OCI-LY7 (cell line): ENCODE data around the gene ADAMTSL4.

ENCODE experiments used
- EZH2phosphoT487 ChIP-seq: fragments of 200-600 bp; sonication (generic); IDR thresholded peaks from 2 replicates; pipeline ENCODE4 v1.6.1; 2018; ENCODE audit warnings: low read depth, borderline replicate concordance, mild to moderate bottlenecking, mixed run types, antibody characterized with exemption, low read length, moderate library complexity, mixed read lengths
- TF ChIP-seq, protein P1 (sequence below): fragments of 200-600 bp; sonication (generic); conservative IDR thresholded peaks from 2 replicates; pipeline ENCODE4 v1.5.1; 2014; ENCODE audit warnings: mild to moderate bottlenecking, antibody characterized with exemption, low read length, moderate library complexity, mixed read lengths

DNA sequence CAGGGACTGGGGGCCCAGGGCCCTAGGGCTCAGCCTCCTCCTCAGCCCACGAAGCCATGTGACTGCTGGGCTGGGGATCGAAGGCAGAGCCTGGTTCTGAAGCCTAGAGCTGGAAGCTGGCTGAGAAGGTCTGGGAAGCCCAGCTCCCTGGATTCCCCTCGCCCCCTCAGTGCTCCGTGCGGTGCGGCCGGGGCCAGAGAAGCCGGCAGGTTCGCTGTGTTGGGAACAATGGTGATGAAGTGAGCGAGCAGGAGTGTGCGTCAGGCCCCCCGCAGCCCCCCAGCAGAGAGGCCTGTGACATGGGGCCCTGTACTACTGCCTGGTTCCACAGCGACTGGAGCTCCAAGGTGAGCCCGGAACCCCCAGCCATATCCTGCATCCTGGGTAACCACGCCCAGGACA, 9.1 kb downstream of the ADAMTSL4 start:
- TF ChIP-seq, protein P1, sequence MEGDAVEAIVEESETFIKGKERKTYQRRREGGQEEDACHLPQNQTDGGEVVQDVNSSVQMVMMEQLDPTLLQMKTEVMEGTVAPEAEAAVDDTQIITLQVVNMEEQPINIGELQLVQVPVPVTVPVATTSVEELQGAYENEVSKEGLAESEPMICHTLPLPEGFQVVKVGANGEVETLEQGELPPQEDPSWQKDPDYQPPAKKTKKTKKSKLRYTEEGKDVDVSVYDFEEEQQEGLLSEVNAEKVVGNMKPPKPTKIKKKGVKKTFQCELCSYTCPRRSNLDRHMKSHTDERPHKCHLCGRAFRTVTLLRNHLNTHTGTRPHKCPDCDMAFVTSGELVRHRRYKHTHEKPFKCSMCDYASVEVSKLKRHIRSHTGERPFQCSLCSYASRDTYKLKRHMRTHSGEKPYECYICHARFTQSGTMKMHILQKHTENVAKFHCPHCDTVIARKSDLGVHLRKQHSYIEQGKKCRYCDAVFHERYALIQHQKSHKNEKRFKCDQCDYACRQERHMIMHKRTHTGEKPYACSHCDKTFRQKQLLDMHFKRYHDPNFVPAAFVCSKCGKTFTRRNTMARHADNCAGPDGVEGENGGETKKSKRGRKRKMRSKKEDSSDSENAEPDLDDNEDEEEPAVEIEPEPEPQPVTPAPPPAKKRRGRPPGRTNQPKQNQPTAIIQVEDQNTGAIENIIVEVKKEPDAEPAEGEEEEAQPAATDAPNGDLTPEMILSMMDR = no peak
- TF ChIP-seq EZH2phosphoT487 = no peak
